Activated CD8-positive, alpha-beta memory T cell treated with anti-CD3 and anti-CD28 coated beads, Interleukin-2, amount 50 U/mL, for 24 hours (primary cell): Measurements from ENCODE around the gene GPR89B.
A peak's percentile ranks its signal among the peaks of the same experiment; 100 is the strongest.
"Not testable (repeated sequence)": the region's sequence is repeated elsewhere in the genome, so short reads cannot be mapped to it uniquely, and the experiment has no call there.

ENCODE experiments used
- DNase-seq: peaks from one replicate; pipeline ENCODE4 v3.0.0-alpha.2; 2020; ENCODE audit errors: extremely low read depth

Gene GPR89B

GRCh38 chr1:147928236-147929132 lies at the start of gene GPR89B:
GPR89B (plus strand) TSS chr1:147928420; CDS start chr1:147928537, 117 bp downstream.
- peak; percentile 75 for DNase-seq

GRCh38 chr1:147879911-147880310 lies 48.3 kb upstream of the GPR89B start:
- DNase-seq, result no peak

GRCh38 chr1:147882535-147882934 lies 45.7 kb upstream of the GPR89B start:
- DNase-seq, result no peak

- peak; percentile 15 for DNase-seq
Observed at GRCh38 chr1:147890177-147890790, 37.9 kb upstream of the GPR89B start.

- no peak for DNase-seq
Observed at GRCh38 chr1:147891088-147891487, 37.1 kb upstream of the GPR89B start.

GRCh38 chr1:147892216-147892615 lies 36.0 kb upstream of the GPR89B start:
- DNase-seq, result no peak

- no peak for DNase-seq
Observed at GRCh38 chr1:147892731-147893214, 35.4 kb upstream of the GPR89B start.

- no peak for DNase-seq
Observed at GRCh38 chr1:147895123-147895522, 33.1 kb upstream of the GPR89B start.

- DNase-seq, result no peak
Observed at GRCh38 chr1:147897029-147897752, 31.0 kb upstream of the GPR89B start.

GRCh38 chr1:147897789-147898188 lies 30.4 kb upstream of the GPR89B start:
- DNase-seq, result no peak

- no peak for DNase-seq
Observed at GRCh38 chr1:147902253-147902845, 25.9 kb upstream of the GPR89B start, which contains the start of gene GJA8. GJA8 (plus strand) TSS chr1:147902795; CDS start chr1:147907956, 5,161 bp downstream.

- DNase-seq, result no peak
Observed at GRCh38 chr1:147904726-147905125, 23.5 kb upstream of the GPR89B start.

GRCh38 chr1:147907786-147908509 lies 20.3 kb upstream of the GPR89B start:
- DNase-seq, result no peak

- no peak for DNase-seq
Observed at GRCh38 chr1:147912553-147912952, 15.7 kb upstream of the GPR89B start.

- no peak for DNase-seq
Observed at GRCh38 chr1:147913362-147913942, 14.8 kb upstream of the GPR89B start.

- DNase-seq, result no peak
Observed at GRCh38 chr1:147919896-147920295, 8.3 kb upstream of the GPR89B start.

GRCh38 chr1:147924813-147925212 lies 3.4 kb upstream of the GPR89B start:
- no peak for DNase-seq

- not testable (repeated sequence) for DNase-seq
Observed at GRCh38 chr1:147927215-147927614, 1.0 kb upstream of the GPR89B start.

GRCh38 chr1:147927689-147928088 lies 531 bp upstream of the GPR89B start:
- not testable (repeated sequence) for DNase-seq

- DNase-seq, result not testable (repeated sequence)
Observed at GRCh38 chr1:147931137-147931536, 2.9 kb downstream of the GPR89B start.

GRCh38 chr1:147935296-147935695 lies 7.1 kb downstream of the GPR89B start:
- DNase-seq, result not testable (repeated sequence)
